H9 (cell line): ENCODE data around the gene LRPAP1. TPM values are rescaled to one million over a fixed set of nuclear protein-coding genes. Genes with fewer than 3 reads are reported as not detected.

Source experiments
- DNase-seq: peaks from one replicate; pipeline ENCODE4 v3.0.0-alpha.2; 2017
- H2AFZ ChIP-seq: one replicate; pipeline ENCODE4 v1.6.1; 2013; ENCODE audit warnings: mild to moderate bottlenecking, low read length, control low read depth, moderate library complexity
- H2AK5ac ChIP-seq: 2 replicates; pipeline ENCODE4 v1.6.1; 2013; ENCODE audit warnings: low read length, control low read depth, mixed read lengths; ENCODE audit not compliant: insufficient read length
- H2BK120ac ChIP-seq: one replicate; pipeline ENCODE4 v1.6.1; 2013; ENCODE audit warnings: low read depth, mild to moderate bottlenecking, low read length, control low read depth, inconsistent platforms; ENCODE audit not compliant: poor library complexity, severe bottlenecking
- H2BK12ac ChIP-seq: 2 replicates; pipeline ENCODE4 v1.6.1; 2013; ENCODE audit warnings: low read length, control low read depth, mixed read lengths, low read depth; ENCODE audit not compliant: insufficient read length
- H2BK15ac ChIP-seq: 2 replicates; pipeline ENCODE4 v1.6.1; 2013; ENCODE audit warnings: low read depth, low read length, control low read depth
- H2BK20ac ChIP-seq: one replicate; pipeline ENCODE4 v1.6.1; 2013; ENCODE audit warnings: low read depth, mild to moderate bottlenecking, low read length, control low read depth, inconsistent platforms; ENCODE audit not compliant: poor library complexity, severe bottlenecking
- H2BK5ac ChIP-seq: 2 replicates; pipeline ENCODE4 v1.6.1; 2013; ENCODE audit warnings: low read length, control low read depth, mixed read lengths; ENCODE audit not compliant: insufficient read length
- H3K14ac ChIP-seq: 2 replicates; pipeline ENCODE4 v1.6.1; 2013; ENCODE audit warnings: low read length, control low read depth; ENCODE audit not compliant: insufficient read depth
- H3K18ac ChIP-seq: 2 replicates; pipeline ENCODE4 v1.6.1; 2013; ENCODE audit warnings: low read depth, mild to moderate bottlenecking, mixed read lengths, low read length, control low read depth; ENCODE audit not compliant: insufficient read length
- H3K23ac ChIP-seq: 2 replicates; pipeline ENCODE4 v1.6.1; 2013; ENCODE audit warnings: low read length, control low read depth, mixed read lengths, low read depth; ENCODE audit not compliant: insufficient read length
- H3K23me2 ChIP-seq: 2 replicates; pipeline ENCODE4 v1.6.1; 2013; ENCODE audit warnings: low read depth, mild to moderate bottlenecking, mixed read lengths, low read length, control low read depth; ENCODE audit not compliant: insufficient read length, poor library complexity, severe bottlenecking
- H3K27ac ChIP-seq: 2 replicates; pipeline ENCODE4 v1.5.1; 2013; ENCODE audit warnings: low read length, control low read depth, mixed read lengths, low read depth; ENCODE audit not compliant: insufficient read length
- H3K27me3 ChIP-seq: 2 replicates; pipeline ENCODE4 v1.6.1; 2013; ENCODE audit warnings: low read length, control low read depth, inconsistent platforms; ENCODE audit not compliant: insufficient read depth
- H3K4ac ChIP-seq: 2 replicates; pipeline ENCODE4 v1.6.1; 2013; ENCODE audit warnings: low read depth, mild to moderate bottlenecking, control low read depth, inconsistent platforms, low read length, moderate library complexity
- H3K4me1 ChIP-seq: 2 replicates; pipeline ENCODE4 v1.6.1; 2013; ENCODE audit warnings: low read length, control low read depth, inconsistent platforms; ENCODE audit not compliant: insufficient read depth
- H3K4me2 ChIP-seq: 2 replicates; pipeline ENCODE4 v1.6.1; 2013; ENCODE audit warnings: low read length, control low read depth, mixed read lengths; ENCODE audit not compliant: insufficient read length, insufficient read depth
- H3K56ac ChIP-seq: 2 replicates; pipeline ENCODE4 v1.6.1; 2013; ENCODE audit warnings: low read depth, mild to moderate bottlenecking, mixed read lengths, low read length, control low read depth; ENCODE audit not compliant: insufficient read length
- H3K79me1 ChIP-seq: 2 replicates; pipeline ENCODE4 v1.6.1; 2013; ENCODE audit warnings: low read depth, mild to moderate bottlenecking, moderate library complexity, low read length, control low read depth, inconsistent platforms; ENCODE audit not compliant: insufficient read depth, poor library complexity, severe bottlenecking
- H3K79me2 ChIP-seq: 2 replicates; pipeline ENCODE4 v1.6.1; 2013; ENCODE audit warnings: low read length, control low read depth, inconsistent platforms; ENCODE audit not compliant: insufficient read depth
- H3K9ac ChIP-seq: 2 replicates; pipeline ENCODE4 v1.6.1; 2013; ENCODE audit warnings: low read length, control low read depth, mixed read lengths; ENCODE audit not compliant: insufficient read length; ENCODE audit errors: extremely low read depth
- H3K9me3 ChIP-seq: one replicate; pipeline ENCODE4 v1.6.1; 2013; ENCODE audit warnings: low read depth, low read length, inconsistent platforms; ENCODE audit not compliant: control insufficient read depth
- H3T11ph ChIP-seq: one replicate; pipeline ENCODE4 v1.6.1; 2013; ENCODE audit warnings: mild to moderate bottlenecking, low read length, control low read depth, inconsistent platforms
- H4K20me1 ChIP-seq: one replicate; pipeline ENCODE4 v1.6.1; 2013; ENCODE audit not compliant: control insufficient read depth, insufficient read length, insufficient read depth
- H4K5ac ChIP-seq: 2 replicates; pipeline ENCODE4 v1.6.1; 2013; ENCODE audit warnings: low read depth, mild to moderate bottlenecking, mixed read lengths, low read length, control low read depth; ENCODE audit not compliant: insufficient read length
- H4K8ac ChIP-seq: replicated peaks from 2 replicates; pipeline ENCODE4 v1.6.1; 2013; ENCODE audit warnings: low read length, control low read depth, mixed read lengths, low read depth; ENCODE audit not compliant: insufficient read length
- H4K91ac ChIP-seq: 2 replicates; pipeline ENCODE4 v1.6.1; 2013; ENCODE audit warnings: low read depth, mild to moderate bottlenecking, moderate library complexity, mixed read lengths, low read length, control low read depth; ENCODE audit not compliant: insufficient read length
- H3K27ac Mint-ChIP-seq, 3 experiments: 2 replicates in 2 of 3; 3 replicates in 1 of 3; pipeline ENCODE4 v1.8.0; 2020 to 2021; ENCODE audit warnings: mixed read lengths in 3 of 3, mild to moderate bottlenecking in 1 of 3, moderate library complexity in 1 of 3
- H3K27me3 Mint-ChIP-seq: 2 replicates; pipeline ENCODE4 v1.8.0; 2021; ENCODE audit warnings: low read depth, mild to moderate bottlenecking, moderate library complexity, mixed read lengths
- H3K36me3 Mint-ChIP-seq, 3 experiments: 2 replicates in 2 of 3; 3 replicates in 1 of 3; pipeline ENCODE4 v1.8.0; 2020 to 2021; ENCODE audit warnings: low read depth in 3 of 3, mixed read lengths in 3 of 3; ENCODE audit not compliant: insufficient read depth in 1 of 3
- H3K4me1 Mint-ChIP-seq, 2 experiments: 2 replicates each; pipeline ENCODE4 v1.8.0; 2020; ENCODE audit warnings: mixed read lengths in 2 of 2
- H3K4me3 Mint-ChIP-seq, 2 experiments: 2 replicates in 1 of 2; 3 replicates in 1 of 2; pipeline ENCODE4 v1.8.0; 2020 to 2021; ENCODE audit warnings: mild to moderate bottlenecking in 2 of 2, mixed read lengths in 2 of 2, moderate library complexity in 1 of 2
- H3K9me3 Mint-ChIP-seq, 2 experiments: 2 replicates in 1 of 2; 3 replicates in 1 of 2; pipeline ENCODE4 v1.8.0; 2020; ENCODE audit warnings: mild to moderate bottlenecking in 2 of 2, mixed read lengths in 2 of 2, moderate library complexity in 1 of 2
- WGBS: extraction: QIAGEN DNeasy Blood & Tissue Kit; methylation state at CpG from one replicate; pipeline ENCODE4 v1.1.7; 2013; ENCODE audit warnings: missing lambda C conversion rate, low lambda C conversion rate, mixed read lengths; ENCODE audit not compliant: insufficient read length; ENCODE audit errors: extremely low coverage; 5-methylcytosine and 5-hydroxymethylcytosine counted together
- total RNA-seq: library from RNA; stranded (reverse); gene quantifications from 2 replicates; pipeline ENCODE4 v1.2.1, GENCODE V29; 2021
- TF ChIP-seq, protein P1 (sequence below): fragments of 200-600 bp; sonication (generic); conservative IDR thresholded peaks from 3 replicates; pipeline ENCODE4 v1.8.0; 2021; ENCODE audit warnings: antibody characterized with exemption, mild to moderate bottlenecking

LRPAP1 gene
- total RNA-seq, 1 experiment from 2014 or later = 85.9 TPM

GRCh38 chr4:3478446-3479357, 53.5 kb downstream of the LRPAP1 start:
- no peak overlapping the region for H3K4me2 ChIP-seq
- H3K79me2 ChIP-seq = no peaks in the 10 kb centered on the region
- H3K14ac ChIP-seq = no peak overlapping the region
- no peak overlapping the region for H3K27ac ChIP-seq
- no peak overlapping the region for H4K5ac ChIP-seq
- H3K79me1 ChIP-seq = no peaks in the 10 kb centered on the region
- no peaks in the 10 kb centered on the region for H4K20me1 ChIP-seq
- H2BK20ac ChIP-seq = no peak overlapping the region
- H3K9ac ChIP-seq = no peak overlapping the region
- TF ChIP-seq, protein P1, sequence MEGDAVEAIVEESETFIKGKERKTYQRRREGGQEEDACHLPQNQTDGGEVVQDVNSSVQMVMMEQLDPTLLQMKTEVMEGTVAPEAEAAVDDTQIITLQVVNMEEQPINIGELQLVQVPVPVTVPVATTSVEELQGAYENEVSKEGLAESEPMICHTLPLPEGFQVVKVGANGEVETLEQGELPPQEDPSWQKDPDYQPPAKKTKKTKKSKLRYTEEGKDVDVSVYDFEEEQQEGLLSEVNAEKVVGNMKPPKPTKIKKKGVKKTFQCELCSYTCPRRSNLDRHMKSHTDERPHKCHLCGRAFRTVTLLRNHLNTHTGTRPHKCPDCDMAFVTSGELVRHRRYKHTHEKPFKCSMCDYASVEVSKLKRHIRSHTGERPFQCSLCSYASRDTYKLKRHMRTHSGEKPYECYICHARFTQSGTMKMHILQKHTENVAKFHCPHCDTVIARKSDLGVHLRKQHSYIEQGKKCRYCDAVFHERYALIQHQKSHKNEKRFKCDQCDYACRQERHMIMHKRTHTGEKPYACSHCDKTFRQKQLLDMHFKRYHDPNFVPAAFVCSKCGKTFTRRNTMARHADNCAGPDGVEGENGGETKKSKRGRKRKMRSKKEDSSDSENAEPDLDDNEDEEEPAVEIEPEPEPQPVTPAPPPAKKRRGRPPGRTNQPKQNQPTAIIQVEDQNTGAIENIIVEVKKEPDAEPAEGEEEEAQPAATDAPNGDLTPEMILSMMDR = no peak
- Mint-ChIP-seq H3K36me3 (no peaks in the 10 kb centered on the region), H3K9me3 (no peaks in the 10 kb centered on the region), H3K27me3 (peaks cover 90% of the 10 kb centered on the region), H3K4me3 (no peak overlapping the region), H3K4me1 (peaks cover 19 to 29% of the 10 kb centered on the region in 2 experiments), H3K27ac (no peak overlapping the region)
- H3K4ac ChIP-seq = no peak overlapping the region
- no peak overlapping the region for H2BK12ac ChIP-seq
- no peak overlapping the region for H3K18ac ChIP-seq
- H4K8ac ChIP-seq = no peak overlapping the region
- H2BK15ac ChIP-seq = no peak overlapping the region
- no peak for DNase-seq
- no peak overlapping the region for H2AK5ac ChIP-seq
- H4K91ac ChIP-seq = no peak overlapping the region
- no peak overlapping the region for H3K23ac ChIP-seq
- H3K9me3 ChIP-seq = no peaks in the 10 kb centered on the region
- no peak overlapping the region for H2BK5ac ChIP-seq
- peaks cover 4% of the 10 kb centered on the region; the same call in 1 of the 2 replicates for H3K4me1 ChIP-seq
- H2AFZ ChIP-seq = no peak overlapping the region
- H3K23me2 ChIP-seq = peaks cover 4% of the 10 kb centered on the region
- H3K27me3 ChIP-seq = peaks cover 4% of the 10 kb centered on the region; the same call in 1 of the 2 replicates
- no peak overlapping the region for H2BK120ac ChIP-seq
- WGBS = no CpG with 5 or more reads among the region's 35 CpGs
- no peak overlapping the region for H3K56ac ChIP-seq
- H3T11ph ChIP-seq = no peak overlapping the region
